Measurements from ENCODE around the gene POLR1A.

Gene POLR1A

GRCh38 chr2:86105252-86105968, at the start of gene POLR1A:
Gene POLR1A, minus strand, starts transcription at chr2:86105886. Its CDS starts 110 bp downstream, at chr2:86105776.
- DNase-seq (ENCODE audit: low read depth) = peak; percentile 93
- TF ChIP-seq CTCF (conservative IDR thresholded peaks at IDR 0.05; ENCODE audit: control insufficient read depth, insufficient read depth, low read depth, low read length) = peak; percentile 6
- H3K4me3 ChIP-seq (ENCODE audit: control insufficient read depth, low read depth, low read length) = peak within 1 kb of the TSS; percentile 96

GRCh38 chr2:86150502-86150901, 44.8 kb upstream of the POLR1A start:
- H3K4me3 ChIP-seq (ENCODE audit: control insufficient read depth, low read depth, low read length) = no peak overlapping the region
- TF ChIP-seq CTCF (conservative IDR thresholded peaks at IDR 0.05; ENCODE audit: control insufficient read depth, insufficient read depth, low read depth, low read length) = no peak
- no peak for DNase-seq (ENCODE audit: low read depth)

- H3K4me3 ChIP-seq (ENCODE audit: control insufficient read depth, low read depth, low read length) = no peak overlapping the region
- TF ChIP-seq CTCF (conservative IDR thresholded peaks at IDR 0.05; ENCODE audit: control insufficient read depth, insufficient read depth, low read depth, low read length) = no peak
- no peak for DNase-seq (ENCODE audit: low read depth)
These were observed 42.1 kb upstream of the POLR1A start for GRCh38 chr2:86147793-86148192.

GRCh38 chr2:86143926-86144685, 38.4 kb upstream of the POLR1A start:
- TF ChIP-seq CTCF (conservative IDR thresholded peaks at IDR 0.05; ENCODE audit: control insufficient read depth, insufficient read depth, low read depth, low read length) = no peak
- no peak for DNase-seq (ENCODE audit: low read depth)
- no peak overlapping the region for H3K4me3 ChIP-seq (ENCODE audit: control insufficient read depth, low read depth, low read length)

GRCh38 chr2:86143307-86143706, 37.6 kb upstream of the POLR1A start:
- no peak for DNase-seq (ENCODE audit: low read depth)
- no peak for TF ChIP-seq CTCF (conservative IDR thresholded peaks at IDR 0.05; ENCODE audit: control insufficient read depth, insufficient read depth, low read depth, low read length)

GRCh38 chr2:86142436-86143257, 37.0 kb upstream of the POLR1A start:
- DNase-seq (ENCODE audit: low read depth) = no peak
- TF ChIP-seq CTCF (conservative IDR thresholded peaks at IDR 0.05; ENCODE audit: control insufficient read depth, insufficient read depth, low read depth, low read length) = no peak
- H3K4me3 ChIP-seq (ENCODE audit: control insufficient read depth, low read depth, low read length) = no peak overlapping the region

More at GRCh38 chr2:86143307-86143706, 37.6 kb upstream of the POLR1A start:
- no peak overlapping the region for H3K4me3 ChIP-seq (ENCODE audit: control insufficient read depth, low read depth, low read length)

Data from fibroblast of mammary gland (primary cell).